Inferior parietal cortex (tissue), 1 donor: ENCODE measurements around the gene RUNX1.

Source experiments
- DNase-seq: peaks from one replicate; pipeline ENCODE4 v3.0.0-alpha.2; 2016; ENCODE audit errors: extremely low spot score

Gene RUNX1

GRCh38 chr21:34899302-34899701 lies 149.8 kb downstream of the RUNX1 start:
- no peak for DNase-seq

GRCh38 chr21:34897828-34898227 lies 151.3 kb downstream of the RUNX1 start:
- DNase-seq: no peak

GRCh38 chr21:34894401-34894800 lies 154.7 kb downstream of the RUNX1 start:
- DNase-seq: no peak

DNA sequence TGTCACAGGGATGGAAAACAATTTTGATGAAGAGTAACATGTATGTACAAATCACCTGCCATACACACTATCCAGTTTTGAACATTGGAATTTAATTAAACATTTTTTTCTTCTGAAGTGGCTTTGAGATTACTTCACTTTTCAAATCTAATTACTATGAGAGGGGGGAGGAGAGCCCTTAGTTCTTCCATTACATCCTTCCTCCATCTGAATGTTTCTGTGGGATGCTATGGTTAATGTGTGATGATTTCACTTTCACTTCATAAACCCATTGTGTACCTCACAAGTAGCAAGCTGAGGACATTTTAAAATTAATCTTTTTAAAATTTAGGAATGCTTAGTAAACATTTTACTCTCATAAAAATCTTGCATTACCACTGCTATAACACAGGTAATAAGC lies 156.9 kb downstream of the RUNX1 start:
- no peak for DNase-seq

DNA sequence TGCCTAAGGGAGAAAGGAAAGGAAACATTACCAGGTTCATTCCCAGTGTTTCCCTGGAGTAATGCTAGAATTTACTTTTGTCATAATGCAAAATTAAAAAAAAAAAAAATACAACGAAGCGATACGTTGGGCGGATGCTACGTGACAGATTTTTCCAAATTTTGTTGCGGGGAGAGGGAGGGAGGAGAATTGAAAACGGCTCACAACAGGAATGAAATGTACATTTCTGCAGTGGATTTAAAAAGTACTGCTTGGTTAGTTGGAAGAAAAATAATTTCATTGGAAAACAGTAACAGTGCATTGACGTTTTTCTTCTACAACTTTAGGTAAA lies 157.5 kb downstream of the RUNX1 start:
- DNase-seq: no peak

- no peak for DNase-seq
These were observed 158.1 kb downstream of the RUNX1 start for GRCh38 chr21:34890724-34891612.

DNA sequence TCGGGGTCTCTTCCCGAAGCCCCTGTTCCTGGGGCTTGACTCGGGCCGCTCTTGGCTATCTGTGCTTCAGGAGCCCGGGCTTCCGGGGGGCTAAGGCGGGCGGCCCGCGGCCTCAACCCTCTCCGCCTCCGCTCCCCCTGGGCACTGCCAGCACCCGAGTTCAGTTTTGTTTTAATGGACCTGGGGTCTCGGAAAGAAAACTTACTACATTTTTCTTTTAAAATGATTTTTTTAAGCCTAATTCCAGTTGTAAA lies 158.7 kb downstream of the RUNX1 start:
- DNase-seq: no peak

DNA sequence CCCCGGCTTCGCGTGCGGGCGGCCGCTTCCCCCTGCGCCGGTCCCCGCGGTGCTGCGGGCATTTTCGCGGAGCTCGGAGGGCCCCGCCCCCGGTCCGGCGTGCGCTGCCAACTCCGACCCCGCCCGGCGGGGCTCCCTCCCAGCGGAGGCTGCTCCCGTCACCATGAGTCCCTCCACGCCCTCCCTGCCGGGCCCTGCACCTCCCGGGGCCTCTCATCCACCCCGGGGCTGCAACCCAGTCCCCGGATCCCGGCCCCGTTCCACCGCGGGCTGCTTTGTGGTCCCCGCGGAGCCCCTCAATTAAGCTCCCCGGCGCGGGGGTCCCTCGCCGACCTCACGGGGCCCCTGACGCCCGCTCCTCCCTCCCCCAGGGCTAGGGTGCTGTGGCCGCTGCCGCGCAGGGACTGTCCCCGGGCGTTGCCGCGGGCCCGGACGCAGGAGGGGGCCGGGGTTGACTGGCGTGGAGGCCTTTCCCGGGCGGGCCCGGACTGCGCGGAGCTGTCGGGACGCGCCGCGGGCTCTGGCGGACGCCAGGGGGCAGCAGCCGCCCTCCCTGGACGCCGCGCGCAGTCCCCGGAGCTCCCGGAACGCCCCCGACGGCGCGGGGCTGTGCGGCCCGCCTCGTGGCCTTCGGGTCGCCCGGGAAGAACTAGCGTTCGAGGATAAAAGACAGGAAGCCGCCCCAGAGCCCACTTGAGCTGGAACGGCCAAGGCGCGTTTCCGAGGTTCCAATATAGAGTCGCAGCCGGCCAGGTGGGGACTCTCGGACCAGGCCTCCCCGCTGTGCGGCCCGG lies 159.2 kb downstream of the RUNX1 start:
- no peak for DNase-seq

DNA sequence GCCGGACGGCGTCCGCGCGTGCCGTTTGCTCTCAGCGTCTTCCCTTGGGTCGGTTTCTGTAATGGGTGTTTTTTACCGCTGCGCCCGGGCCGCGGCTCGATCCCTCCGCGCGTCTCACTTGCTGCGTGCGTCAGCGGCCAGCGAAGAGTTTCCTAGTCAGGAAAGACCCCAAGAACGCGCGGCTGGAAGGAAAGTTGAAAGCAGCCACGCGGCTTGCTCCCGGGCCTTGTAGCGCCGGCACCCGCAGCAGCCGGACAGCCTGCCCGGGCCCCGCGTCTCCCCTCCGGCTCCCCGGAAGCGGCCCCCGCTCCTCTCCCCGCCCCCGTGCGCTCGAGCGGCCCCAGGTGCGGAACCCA lies 159.8 kb downstream of the RUNX1 start:
- DNase-seq: no peak

DNA sequence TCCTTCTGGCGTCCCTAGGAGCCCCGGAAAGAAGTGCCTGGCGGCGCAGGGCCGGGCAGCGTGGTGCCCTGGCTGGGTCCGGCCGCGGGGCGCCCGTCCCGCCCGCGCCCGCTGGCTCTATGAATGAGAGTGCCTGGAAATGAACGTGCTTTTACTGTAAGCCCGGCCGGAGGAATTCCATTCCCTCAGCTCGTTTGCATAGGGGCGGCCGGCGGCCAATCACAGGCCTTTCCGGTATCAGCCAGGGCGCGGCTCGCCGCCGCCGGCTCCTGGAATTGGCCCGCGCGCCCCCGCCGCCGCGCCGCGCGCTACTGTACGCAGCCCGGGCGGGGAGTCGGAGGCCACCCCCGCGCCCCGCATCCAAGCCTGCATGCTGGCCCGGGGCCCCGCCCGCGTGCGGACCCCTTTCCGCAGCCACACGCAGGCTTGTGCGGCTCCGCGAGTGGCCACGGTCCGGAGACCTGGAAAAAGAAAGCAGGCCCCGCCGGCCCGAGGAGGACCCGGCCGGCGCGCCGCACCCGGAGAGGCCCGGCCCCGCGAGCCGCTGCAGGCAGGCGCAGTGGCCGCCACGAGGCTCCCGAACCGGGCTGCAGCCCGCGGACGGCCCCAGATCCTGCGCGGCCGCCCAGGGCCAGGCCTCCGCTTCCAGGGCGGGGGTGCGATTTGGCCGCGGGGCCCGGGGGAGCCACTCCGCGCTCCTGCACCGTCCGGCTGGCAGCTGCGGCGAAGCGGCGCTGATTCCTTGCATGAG lies 160.4 kb downstream of the RUNX1 start:
- DNase-seq: peak; percentile 62

GRCh38 chr21:34887725-34888568 lies 161.2 kb downstream of the RUNX1 start:
- no peak for DNase-seq

DNA sequence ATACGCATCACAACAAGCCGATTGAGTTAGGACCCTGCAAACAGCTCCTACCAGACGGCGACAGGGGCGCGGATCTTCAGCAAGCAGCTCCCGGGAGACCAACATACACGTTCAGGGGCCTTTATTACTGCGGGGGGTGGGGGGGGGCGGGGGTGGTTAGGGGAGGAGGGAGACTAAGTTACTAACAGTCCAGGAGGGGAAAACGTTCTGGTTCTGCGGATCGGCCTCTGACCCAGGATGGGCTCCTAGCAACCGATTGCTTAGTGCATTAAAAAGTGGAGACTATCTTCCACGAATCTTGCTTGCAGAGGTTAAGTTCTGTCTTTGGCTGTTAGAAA lies 162.0 kb downstream of the RUNX1 start:
- no peak for DNase-seq

GRCh38 chr21:34886240-34887104 lies 162.6 kb downstream of the RUNX1 start:
- no peak for DNase-seq

GRCh38 chr21:34885626-34886239 lies 163.4 kb downstream of the RUNX1 start:
- DNase-seq: no peak

DNA sequence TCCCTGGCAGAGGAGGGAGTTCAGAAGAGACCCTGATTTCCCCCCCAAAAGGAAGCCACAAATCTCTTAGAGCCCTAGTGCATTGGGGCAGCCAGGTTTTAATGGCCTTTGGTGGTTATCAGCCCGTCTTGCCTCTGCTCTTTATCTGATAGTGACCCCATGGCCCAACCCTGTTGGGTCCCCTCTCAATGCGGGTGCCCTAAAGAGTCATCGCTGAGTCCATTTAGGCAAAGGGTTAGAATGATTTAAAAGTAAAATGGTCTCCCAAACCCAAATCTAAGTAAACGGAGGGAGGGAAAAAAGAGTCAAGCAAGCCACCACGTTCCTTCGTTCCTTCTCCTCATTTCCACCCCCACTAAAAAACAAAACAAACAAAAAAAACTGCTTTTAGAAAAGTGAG lies 164.0 kb downstream of the RUNX1 start:
- no peak for DNase-seq

DNA sequence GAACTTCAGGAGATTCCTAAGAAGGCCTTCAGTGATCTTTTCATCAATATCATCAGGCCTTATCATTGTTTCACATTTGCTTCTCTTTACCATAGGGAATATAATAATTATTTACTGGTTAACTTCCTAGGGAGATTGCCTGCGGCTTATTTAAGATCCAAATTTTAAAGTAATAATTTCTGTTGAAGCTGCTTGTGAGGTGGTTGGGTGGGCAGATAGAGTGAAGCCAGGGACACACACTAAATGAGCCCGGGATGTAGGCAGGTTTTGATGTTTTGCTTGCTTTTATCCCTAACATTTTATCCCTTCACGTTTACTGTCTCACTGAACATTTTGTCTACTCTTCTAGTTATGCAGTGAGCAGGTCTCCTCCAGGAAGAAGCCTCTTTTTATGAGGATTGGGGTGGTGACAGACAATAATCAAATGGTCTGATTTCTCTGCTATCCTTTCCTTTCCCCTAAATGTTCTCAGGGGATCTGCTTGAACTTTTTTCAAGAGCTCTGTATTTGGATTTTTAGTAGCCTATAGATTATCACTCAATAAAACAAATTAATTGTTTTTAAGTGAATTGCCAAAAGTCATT lies 164.7 kb downstream of the RUNX1 start:
- DNase-seq: no peak

DNA sequence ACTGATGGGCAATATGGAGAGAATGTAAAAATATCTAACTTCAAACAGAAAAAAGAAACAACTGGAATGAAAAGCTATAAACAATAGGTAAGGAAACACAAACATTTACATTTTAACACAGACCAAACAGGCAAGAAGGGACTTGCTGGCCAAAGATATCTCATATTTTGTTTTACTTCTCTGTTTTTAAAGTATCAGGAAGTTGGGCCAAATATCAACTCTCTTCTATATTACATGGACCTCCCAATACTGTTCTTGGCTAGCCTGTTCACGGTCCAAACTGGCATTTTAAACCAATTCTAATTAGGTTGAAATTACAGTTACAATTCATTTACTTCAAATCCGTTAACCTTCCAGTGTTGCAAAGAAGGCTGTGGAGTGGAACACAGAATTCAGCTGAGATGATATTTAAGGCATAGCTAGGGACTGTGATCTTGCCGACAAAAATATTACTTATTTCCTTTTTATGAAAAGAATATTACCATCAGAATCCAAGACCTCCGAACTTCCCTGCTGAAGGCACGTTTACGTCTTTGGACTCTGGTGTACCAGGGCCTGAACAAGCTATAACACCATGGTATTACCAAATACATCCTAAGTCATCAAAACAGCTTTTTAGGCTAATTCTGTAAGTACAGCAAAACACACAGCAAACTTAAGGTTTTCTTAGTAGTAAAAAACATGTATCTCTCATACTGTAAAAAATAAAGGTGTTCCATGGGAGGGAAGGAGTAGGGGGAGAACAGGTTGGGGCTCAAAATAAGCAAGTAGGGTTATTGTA lies 165.4 kb downstream of the RUNX1 start:
- DNase-seq: no peak

- no peak for DNase-seq
These were observed 166.4 kb downstream of the RUNX1 start for GRCh38 chr21:34882719-34883131.

DNA sequence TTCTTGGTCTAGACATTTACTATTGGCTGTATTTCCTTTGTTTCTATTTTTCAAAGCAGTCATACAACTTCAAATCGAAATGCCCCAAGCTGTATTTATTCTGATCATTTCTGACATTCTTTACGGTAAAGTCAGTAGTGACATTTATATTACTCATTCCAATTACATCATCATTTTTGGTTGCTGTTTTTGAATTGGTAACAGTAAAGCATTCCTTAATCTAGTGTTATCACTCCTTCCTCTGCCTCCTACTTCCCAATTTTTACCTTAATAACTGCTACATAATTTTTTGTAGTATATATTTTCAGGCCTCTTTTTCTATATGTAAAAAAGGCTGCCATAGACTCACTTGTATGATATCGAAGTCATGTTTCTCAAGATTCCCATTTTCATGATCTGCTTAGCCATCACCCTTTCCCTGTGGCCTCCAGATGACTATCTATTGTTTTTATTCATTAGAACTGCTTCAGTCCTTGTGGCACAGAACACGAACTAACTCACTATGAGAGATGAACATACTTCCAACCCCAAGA lies 167.2 kb downstream of the RUNX1 start:
- no peak for DNase-seq
